ENCODE measurements around the gene CCDC33.
A peak's percentile ranks its signal among the peaks of the same experiment; 100 is the strongest.

CCDC33 gene

DNA sequence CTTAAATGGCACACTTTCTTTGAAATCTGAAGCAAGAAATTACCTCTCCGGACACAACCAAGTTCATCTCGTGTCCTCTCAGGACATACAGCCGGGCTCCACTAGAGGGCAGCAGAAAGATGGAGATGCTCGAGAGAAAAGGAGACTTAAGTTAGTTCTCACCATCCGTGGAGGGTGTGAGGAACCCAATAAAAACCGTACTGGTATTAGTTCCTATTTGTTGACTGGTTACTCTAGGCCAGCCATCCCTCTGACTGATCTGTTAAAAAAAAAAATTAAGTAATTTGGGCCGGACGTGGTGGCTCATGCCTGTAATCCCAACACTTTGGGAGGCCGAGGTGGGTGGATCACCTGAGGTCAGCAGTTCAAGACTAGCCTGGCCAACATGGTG lies 139.2 kb downstream of the CCDC33 start:
- Histone ChIP-seq H3K27me3 (ENCODE audit: low read depth, low read length) (no peaks in the 10 kb centered on the region), H3K36me3 (replicated peaks; ENCODE audit: low read depth, low read length) (no peaks in the 10 kb centered on the region), H3K9ac (ENCODE audit: low read length) (peak overlapping the region; percentile 40), H2AFZ (ENCODE audit: low read depth, low read length) (peak overlapping the region; percentile 39; the same call in 1 of the 2 replicates), H3K4me3 (ENCODE audit: low read length) (peak overlapping the region; percentile 84), H3K27ac (ENCODE audit: low read length) (no peak overlapping the region; the same call in 1 of the 2 replicates), H4K20me1 (ENCODE audit: insufficient read depth, low read length) (no peaks in the 10 kb centered on the region), H3K9me3 (ENCODE audit: insufficient read depth, low read length) (no peaks in the 10 kb centered on the region), H3K4me1 (ENCODE audit: low read length) (peaks cover 60% of the 10 kb centered on the region), H3K4me2 (ENCODE audit: low read length) (peak overlapping the region; percentile 93), H3K79me2 (ENCODE audit: low read length) (no peaks in the 10 kb centered on the region)
- no peak for TF ChIP-seq EZH2phosphoT487 (IDR thresholded peaks at IDR 0.05; ENCODE audit: low read depth)
- TF ChIP-seq, protein P1, sequence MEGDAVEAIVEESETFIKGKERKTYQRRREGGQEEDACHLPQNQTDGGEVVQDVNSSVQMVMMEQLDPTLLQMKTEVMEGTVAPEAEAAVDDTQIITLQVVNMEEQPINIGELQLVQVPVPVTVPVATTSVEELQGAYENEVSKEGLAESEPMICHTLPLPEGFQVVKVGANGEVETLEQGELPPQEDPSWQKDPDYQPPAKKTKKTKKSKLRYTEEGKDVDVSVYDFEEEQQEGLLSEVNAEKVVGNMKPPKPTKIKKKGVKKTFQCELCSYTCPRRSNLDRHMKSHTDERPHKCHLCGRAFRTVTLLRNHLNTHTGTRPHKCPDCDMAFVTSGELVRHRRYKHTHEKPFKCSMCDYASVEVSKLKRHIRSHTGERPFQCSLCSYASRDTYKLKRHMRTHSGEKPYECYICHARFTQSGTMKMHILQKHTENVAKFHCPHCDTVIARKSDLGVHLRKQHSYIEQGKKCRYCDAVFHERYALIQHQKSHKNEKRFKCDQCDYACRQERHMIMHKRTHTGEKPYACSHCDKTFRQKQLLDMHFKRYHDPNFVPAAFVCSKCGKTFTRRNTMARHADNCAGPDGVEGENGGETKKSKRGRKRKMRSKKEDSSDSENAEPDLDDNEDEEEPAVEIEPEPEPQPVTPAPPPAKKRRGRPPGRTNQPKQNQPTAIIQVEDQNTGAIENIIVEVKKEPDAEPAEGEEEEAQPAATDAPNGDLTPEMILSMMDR (IDR thresholded peaks at IDR 0.05; ENCODE audit: low read depth, low read length) = peak; percentile 95

DNA sequence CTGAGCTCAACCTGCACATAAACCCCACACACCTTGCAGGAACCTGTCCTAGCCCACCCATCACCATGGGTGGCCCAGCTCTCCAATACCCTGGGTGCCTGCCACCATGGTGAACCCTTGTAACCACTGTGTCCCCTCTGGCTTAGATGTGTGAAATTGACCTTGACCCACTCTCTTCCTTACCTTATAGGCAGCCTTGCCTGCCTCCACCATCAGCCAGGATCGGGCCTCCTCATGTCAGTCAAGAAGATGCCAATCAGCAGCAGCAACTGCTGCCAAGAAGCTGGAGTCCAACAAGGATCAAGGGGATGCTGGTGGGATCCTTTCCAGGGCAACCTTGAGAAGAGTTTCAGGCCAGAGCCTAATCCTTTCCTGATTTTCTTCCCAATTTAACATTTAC lies 140.1 kb downstream of the CCDC33 start:
- Histone ChIP-seq H2AFZ (ENCODE audit: low read depth, low read length) (no peak overlapping the region), H3K4me3 (ENCODE audit: low read length) (no peak overlapping the region), H3K79me2 (ENCODE audit: low read length) (no peaks in the 10 kb centered on the region), H3K36me3 (replicated peaks; ENCODE audit: low read depth, low read length) (no peaks in the 10 kb centered on the region), H4K20me1 (ENCODE audit: insufficient read depth, low read length) (no peaks in the 10 kb centered on the region), H3K27me3 (ENCODE audit: low read depth, low read length) (no peaks in the 10 kb centered on the region), H3K9ac (ENCODE audit: low read length) (no peak overlapping the region), H3K27ac (ENCODE audit: low read length) (no peak overlapping the region), H3K4me2 (ENCODE audit: low read length) (no peak overlapping the region), H3K9me3 (ENCODE audit: insufficient read depth, low read length) (no peaks in the 10 kb centered on the region), H3K4me1 (ENCODE audit: low read length) (peaks cover 69% of the 10 kb centered on the region)
- TF ChIP-seq, protein P1 (IDR thresholded peaks at IDR 0.05; ENCODE audit: low read depth, low read length) = no peak
- no peak for TF ChIP-seq EZH2phosphoT487 (IDR thresholded peaks at IDR 0.05; ENCODE audit: low read depth)

DNA sequence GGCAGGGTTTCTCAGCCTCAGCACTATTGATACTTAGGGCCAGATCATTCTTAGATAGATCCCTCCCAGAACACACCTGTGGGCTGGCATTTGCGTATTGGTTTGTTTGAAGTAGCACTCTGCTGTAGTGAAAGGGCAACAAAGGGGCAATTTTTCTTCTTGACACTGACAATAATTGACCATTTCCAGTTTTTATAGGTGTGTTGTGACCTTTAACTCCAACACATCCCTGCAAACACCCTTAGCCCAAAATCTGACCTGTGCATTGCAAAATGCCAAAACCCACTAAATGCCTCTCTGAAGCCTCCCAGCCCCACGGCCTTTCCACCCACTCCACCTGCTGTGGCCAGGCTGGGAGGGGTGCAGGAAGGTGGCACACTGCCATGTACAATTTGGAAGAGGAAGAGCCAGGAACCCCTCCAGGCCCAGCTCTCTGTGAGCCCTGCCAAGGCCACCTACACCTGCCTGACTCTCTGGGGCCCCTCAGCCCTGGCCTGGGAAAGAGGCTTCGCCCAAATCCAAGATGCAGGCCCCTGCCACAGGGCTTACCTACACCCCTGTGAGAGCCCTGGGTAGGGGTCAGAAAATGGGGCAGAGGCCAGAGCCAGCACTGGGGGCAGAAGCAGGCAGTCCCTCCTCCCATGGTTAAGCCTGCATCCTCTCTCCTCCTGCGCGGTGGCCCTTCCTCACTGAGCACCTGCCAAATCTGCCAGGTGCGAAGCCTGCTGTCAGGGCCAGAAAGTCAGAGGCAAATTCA lies 140.9 kb downstream of the CCDC33 start:
- TF ChIP-seq, protein P1 (IDR thresholded peaks at IDR 0.05; ENCODE audit: low read depth, low read length) = no peak
- TF ChIP-seq EZH2phosphoT487 (IDR thresholded peaks at IDR 0.05; ENCODE audit: low read depth) = no peak
- no peak overlapping the region for H2AFZ ChIP-seq (ENCODE audit: low read depth, low read length)
- no peaks in the 10 kb centered on the region for H4K20me1 ChIP-seq (ENCODE audit: insufficient read depth, low read length)
- H3K4me3 ChIP-seq (ENCODE audit: low read length) = no peak overlapping the region
- no peak overlapping the region for H3K27ac ChIP-seq (ENCODE audit: low read length)
- no peaks in the 10 kb centered on the region for H3K36me3 ChIP-seq (replicated peaks; ENCODE audit: low read depth, low read length)
- H3K9ac ChIP-seq (ENCODE audit: low read length) = no peak overlapping the region
- H3K4me1 ChIP-seq (ENCODE audit: low read length) = peaks cover 77% of the 10 kb centered on the region
- H3K27me3 ChIP-seq (ENCODE audit: low read depth, low read length) = no peaks in the 10 kb centered on the region
- H3K4me2 ChIP-seq (ENCODE audit: low read length) = peak overlapping the region; percentile 18; the same call in 1 of the 2 replicates
- no peaks in the 10 kb centered on the region for H3K9me3 ChIP-seq (ENCODE audit: insufficient read depth, low read length)
- H3K79me2 ChIP-seq (ENCODE audit: low read length) = no peaks in the 10 kb centered on the region

DNA sequence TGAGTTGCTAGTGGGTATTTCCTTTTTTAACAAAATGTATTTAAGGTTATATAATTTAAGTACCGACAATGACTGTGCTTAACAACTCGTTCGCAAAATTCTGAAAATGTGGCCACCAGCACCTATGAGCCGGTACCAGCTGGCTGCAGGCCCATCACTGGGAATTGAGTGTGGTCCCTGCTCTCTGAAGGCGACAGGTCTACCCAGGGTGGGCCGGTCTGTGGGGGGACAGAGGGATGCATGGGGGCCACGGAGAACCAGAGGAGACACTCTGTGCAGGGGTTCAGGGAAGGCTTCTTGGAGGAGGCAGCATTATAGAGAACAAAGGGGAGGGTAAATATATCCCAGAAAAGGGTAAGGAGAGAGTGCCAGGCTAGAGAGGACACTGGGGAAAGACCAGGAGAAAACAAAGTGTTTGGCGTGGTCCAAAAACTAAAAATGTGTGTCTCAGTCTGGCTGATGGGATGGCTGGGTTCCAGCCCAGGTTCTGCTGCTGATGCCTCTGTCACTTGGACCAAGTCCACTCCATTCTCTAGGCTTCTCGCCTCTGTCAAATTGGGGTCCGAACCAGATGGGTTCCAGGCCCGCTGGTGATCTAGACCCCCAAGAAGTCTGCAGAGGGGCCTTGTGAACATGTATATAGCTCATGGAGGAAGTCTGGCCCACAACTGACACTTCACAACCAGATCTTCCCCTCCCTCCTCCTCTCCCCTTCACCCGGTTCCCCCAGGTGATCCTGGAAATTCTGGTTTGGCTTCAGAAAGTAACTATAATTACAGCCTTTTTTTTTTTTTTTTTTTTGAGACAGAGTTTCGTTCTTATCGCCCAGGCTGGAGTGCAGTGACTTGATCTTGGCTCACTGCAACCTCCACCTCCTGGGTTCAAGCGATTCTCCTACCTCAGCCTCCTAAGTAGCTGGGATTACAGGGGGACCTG lies 142.0 kb downstream of the CCDC33 start:
- Histone ChIP-seq H3K4me1 (ENCODE audit: low read length) (peaks cover 86% of the 10 kb centered on the region), H3K4me2 (ENCODE audit: low read length) (peak overlapping the region; percentile 81), H3K27ac (ENCODE audit: low read length) (peak overlapping the region; percentile 3; the same call in 1 of the 2 replicates)

More for the DNA sequence above, 142.0 kb downstream of the CCDC33 start:
- peak overlapping the region; percentile 27; the same call in 1 of the 2 replicates for H3K9ac ChIP-seq (ENCODE audit: low read length)
- TF ChIP-seq, protein P1 (IDR thresholded peaks at IDR 0.05; ENCODE audit: low read depth, low read length) = no peak
- TF ChIP-seq EZH2phosphoT487 (IDR thresholded peaks at IDR 0.05; ENCODE audit: low read depth) = no peak
- H3K9me3 ChIP-seq (ENCODE audit: insufficient read depth, low read length) = no peaks in the 10 kb centered on the region
- H2AFZ ChIP-seq (ENCODE audit: low read depth, low read length) = no peak overlapping the region
- peaks cover 7% of the 10 kb centered on the region; the same call in 1 of the 2 replicates for H3K79me2 ChIP-seq (ENCODE audit: low read length)
- H3K27me3 ChIP-seq (ENCODE audit: low read depth, low read length) = no peaks in the 10 kb centered on the region
- H3K4me3 ChIP-seq (ENCODE audit: low read length) = peak overlapping the region; percentile 39
- H4K20me1 ChIP-seq (ENCODE audit: insufficient read depth, low read length) = no peaks in the 10 kb centered on the region
- H3K36me3 ChIP-seq (replicated peaks; ENCODE audit: low read depth, low read length) = no peaks in the 10 kb centered on the region

Data from OCI-LY3 (cell line).